ENCODE measurements around the gene ETHE1.

The ETHE1 gene

DNA sequence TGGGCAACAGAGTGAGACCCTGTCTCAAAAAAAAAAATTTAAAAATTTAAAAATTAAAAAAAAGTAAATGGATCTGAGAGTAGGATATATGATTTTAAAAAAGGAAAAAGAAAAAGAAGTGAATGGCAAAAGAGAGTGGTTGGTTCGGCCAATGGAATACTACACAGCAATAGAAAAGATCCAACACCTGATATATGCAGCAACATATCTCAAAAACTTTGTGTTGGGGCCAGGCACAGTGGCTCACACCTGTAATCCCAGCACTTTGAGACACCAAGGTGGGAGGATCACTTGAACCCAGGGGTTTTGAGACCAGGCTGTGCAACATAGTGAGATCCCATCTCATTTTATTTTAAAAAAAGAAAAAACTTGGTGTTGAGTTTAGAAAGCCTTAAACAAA is 60.2 kb downstream of the ETHE1 start:
- DNase-seq (ENCODE audit: low spot score), result no peak
- Mint-ChIP-seq H3K27ac (no peak overlapping the region), H3K27me3 (ENCODE audit: low read depth) (no peaks in the 10 kb centered on the region), H3K9me3 (no peaks in the 10 kb centered on the region), H3K4me3 (no peak overlapping the region), H3K36me3 (ENCODE audit: low read depth) (no peaks in the 10 kb centered on the region), H3K4me1 (ENCODE audit: low read depth) (peaks cover 40% of the 10 kb centered on the region)

DNA sequence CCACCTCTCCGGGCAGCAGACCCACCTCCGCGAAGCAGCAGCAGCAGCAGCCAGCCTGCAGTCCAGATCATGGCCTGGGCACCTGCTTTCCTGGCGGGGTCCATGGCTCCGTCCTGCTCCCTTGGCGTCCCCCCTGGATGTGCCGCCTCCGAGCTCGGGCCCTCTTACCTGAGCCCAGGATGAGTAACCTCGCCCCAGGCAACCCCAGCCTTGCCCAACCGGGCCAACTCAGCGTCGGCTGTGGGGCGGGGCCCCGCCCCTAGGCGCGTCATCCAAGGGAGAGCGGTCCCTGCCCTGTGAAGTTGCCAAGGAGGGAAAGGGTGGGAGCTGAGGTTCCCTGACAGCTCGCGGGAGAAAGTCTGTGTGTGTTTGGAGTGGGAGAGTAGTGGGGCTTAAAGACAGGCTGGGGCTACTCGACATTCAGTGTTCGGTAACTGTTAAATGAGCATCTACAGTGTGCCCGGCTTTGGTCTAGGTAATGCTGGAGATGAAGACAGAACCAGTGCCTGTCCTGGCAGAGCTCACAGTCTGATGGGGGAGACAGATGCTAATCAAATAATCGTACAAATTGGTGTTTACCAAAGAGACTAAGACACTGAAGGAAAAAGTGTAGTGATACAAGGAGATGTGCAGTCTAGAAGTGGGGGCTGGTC is 61.4 kb downstream of the ETHE1 start, which contains the start of gene LYPD3:
Gene LYPD3 (minus strand): TSS at position 141 of the 653 bp plus-strand sequence. CDS start 37 bp downstream, at position 104.
- Mint-ChIP-seq H3K27ac (peak within 1 kb of the TSS; percentile 96), H3K4me3 (peak within 1 kb of the TSS; percentile 92), H3K9me3 (no peaks in the 10 kb centered on the region), H3K4me1 (ENCODE audit: low read depth) (peaks cover 40% of the 10 kb centered on the region), H3K36me3 (ENCODE audit: low read depth) (no peaks in the 10 kb centered on the region), H3K27me3 (ENCODE audit: low read depth) (no peaks in the 10 kb centered on the region)
- DNase-seq (ENCODE audit: low spot score), result no peak

DNA sequence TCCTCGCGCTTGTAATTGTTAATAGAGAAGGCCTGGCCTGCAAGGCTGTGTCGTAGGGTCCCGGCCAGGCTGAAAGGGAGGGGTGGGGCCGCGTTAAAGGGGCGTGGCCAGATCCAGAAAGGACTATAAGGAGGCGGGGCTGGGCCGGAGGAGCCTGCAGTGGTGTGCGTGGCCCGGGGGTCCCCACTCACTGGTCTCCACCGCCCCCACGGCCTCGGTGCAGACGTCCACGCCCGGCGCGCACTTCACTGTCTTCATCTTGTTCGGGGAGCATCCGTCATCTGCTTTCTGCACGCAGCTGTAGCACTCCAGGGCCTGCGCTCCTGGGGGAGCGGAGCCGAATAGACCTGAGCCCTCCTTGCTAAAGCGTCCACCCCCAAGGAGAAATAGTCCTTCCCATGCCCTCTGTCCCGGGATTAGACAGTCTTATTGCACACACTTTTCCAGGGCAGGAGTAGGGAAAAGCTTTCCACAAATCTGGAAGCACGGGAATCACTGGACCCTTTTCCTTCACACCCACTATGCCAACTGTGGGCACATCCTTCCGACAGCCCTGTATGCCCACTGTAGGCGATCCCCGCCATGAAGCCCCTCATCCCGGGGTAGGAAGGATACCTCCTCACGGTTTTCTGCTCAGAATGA is 62.7 kb downstream of the ETHE1 start:
- H3K4me1 Mint-ChIP-seq (ENCODE audit: low read depth), result peaks cover 33% of the 10 kb centered on the region
- peak overlapping the region; percentile 92 for H3K4me3 Mint-ChIP-seq
- no peaks in the 10 kb centered on the region for H3K27me3 Mint-ChIP-seq (ENCODE audit: low read depth)
- DNase-seq (ENCODE audit: low spot score), result no peak
- H3K9me3 Mint-ChIP-seq, result no peaks in the 10 kb centered on the region
- peak overlapping the region; percentile 96 for H3K27ac Mint-ChIP-seq
- no peaks in the 10 kb centered on the region for H3K36me3 Mint-ChIP-seq (ENCODE audit: low read depth)

DNA sequence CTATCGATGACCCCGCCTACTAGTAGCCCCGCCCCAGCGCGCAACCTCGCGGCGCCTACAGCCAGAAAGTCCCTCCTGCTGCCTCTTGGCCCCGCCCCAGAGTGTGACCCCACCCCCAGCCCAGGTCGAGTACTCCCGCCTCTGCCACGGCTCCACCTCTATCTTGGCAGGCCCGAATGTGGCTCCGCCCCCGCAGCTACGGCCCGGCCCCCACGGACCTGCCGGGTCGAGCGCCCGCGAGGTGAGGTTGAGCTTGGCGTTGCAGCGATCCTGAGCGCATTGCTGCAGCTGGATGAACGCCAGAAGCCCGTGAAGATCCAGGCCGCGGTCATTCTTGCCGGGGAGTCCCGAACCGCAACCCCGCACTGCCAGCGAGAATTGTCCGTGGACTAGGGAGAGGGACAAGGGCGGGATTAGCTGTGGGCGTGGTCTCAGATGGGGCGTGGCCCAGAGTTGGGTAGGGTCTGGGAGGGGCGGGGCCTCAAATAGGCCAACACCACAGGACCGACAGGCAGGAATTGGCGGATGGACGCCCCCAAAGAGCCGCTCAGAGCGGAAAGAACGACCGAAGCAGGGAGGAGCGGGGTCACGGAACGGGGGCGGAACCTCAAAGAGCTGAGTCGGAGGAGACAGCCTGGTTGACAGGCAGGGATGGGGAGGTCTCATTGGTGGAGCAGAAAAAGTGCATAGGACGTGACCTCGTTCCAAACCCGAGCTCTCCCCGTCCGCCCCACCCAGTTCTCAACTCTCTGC is 63.4 kb downstream of the ETHE1 start:
- peak; percentile 94 for DNase-seq (ENCODE audit: low spot score)
- peak overlapping the region; percentile 96 for H3K27ac Mint-ChIP-seq
- H3K4me3 Mint-ChIP-seq, result peak overlapping the region; percentile 92
- H3K4me1 Mint-ChIP-seq (ENCODE audit: low read depth), result peaks cover 28% of the 10 kb centered on the region
- no peaks in the 10 kb centered on the region for H3K27me3 Mint-ChIP-seq (ENCODE audit: low read depth)
- H3K36me3 Mint-ChIP-seq (ENCODE audit: low read depth), result no peaks in the 10 kb centered on the region
- no peaks in the 10 kb centered on the region for H3K9me3 Mint-ChIP-seq

DNA sequence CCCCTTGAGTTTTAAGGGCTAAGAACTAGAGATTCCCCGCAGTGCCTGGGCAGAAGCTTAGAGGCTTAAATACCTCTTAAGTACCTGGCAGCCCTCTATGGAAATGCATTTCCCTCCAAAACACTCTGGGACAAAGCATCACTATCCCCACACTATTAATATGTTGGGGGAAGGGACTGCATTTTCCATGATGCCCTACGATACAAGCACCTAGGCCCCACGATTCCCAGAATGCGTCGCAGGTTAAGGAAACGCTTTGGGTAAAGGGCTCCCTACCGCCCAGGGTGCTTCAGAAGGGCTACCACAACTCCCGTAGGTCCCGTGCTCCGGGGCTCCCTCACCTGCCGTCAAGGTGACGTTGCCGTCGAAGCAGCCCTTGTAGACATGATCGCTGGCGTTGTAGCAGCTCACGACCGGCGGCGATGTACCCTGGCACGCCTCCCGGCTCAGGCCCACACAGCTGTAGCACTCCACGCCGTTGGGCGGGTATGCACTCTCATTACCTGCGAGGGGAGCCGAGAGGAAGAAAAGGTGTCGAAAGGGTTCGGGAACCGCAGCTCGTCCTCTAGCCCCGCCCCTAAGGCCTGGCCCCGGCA is 64.1 kb downstream of the ETHE1 start:
- H3K36me3 Mint-ChIP-seq (ENCODE audit: low read depth), result no peaks in the 10 kb centered on the region
- DNase-seq (ENCODE audit: low spot score), result no peak
- no peaks in the 10 kb centered on the region for H3K27me3 Mint-ChIP-seq (ENCODE audit: low read depth)
- H3K9me3 Mint-ChIP-seq, result no peaks in the 10 kb centered on the region
- peak overlapping the region; percentile 92 for H3K4me3 Mint-ChIP-seq
- H3K27ac Mint-ChIP-seq, result peak overlapping the region; percentile 96
- H3K4me1 Mint-ChIP-seq (ENCODE audit: low read depth), result peaks cover 22% of the 10 kb centered on the region

DNA sequence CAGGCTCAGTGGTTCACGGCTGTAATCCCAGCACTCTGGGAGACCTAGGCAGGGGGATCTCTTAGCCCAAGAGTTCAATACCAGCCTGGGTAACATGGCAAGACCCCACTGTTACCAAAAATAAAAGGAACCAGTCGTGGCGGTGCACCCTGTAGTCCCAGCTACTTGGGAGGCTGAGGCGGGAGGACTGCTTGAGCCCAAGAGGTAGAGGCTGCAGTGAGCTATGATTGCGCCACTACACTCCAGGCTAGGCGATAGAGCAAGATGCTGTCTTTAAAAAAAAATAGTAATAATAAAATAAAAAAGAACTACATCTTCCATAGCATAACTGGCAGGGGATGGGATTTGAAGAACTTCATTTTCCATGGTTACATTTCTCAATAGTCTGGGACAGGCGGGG is 64.6 kb downstream of the ETHE1 start:
- DNase-seq (ENCODE audit: low spot score), result no peak
- Mint-ChIP-seq H3K4me3 (peak overlapping the region; percentile 36), H3K9me3 (no peaks in the 10 kb centered on the region), H3K27ac (no peak overlapping the region), H3K36me3 (ENCODE audit: low read depth) (no peaks in the 10 kb centered on the region), H3K4me1 (ENCODE audit: low read depth) (peaks cover 21% of the 10 kb centered on the region), H3K27me3 (ENCODE audit: low read depth) (no peaks in the 10 kb centered on the region)

DNA sequence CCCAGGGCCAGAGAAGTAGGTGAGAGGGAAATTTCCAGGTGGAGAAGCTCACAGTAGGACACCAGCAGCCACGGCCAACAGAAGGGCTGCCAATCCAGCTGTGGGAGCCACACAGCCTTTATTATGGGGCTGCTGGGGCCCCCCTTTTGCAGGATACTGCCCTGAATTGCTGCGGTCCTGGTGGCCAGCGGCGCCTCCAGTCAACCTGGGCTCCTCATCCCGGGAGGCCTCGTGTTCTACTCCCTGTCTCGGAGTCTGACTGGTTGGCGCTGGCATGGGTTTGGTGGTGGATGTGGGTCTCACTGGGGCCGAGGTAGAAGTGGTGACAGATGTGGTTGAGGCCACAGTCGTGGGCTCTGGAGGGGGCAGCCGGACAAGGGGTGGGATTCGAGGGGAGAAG is 65.7 kb downstream of the ETHE1 start:
- Mint-ChIP-seq H3K36me3 (ENCODE audit: low read depth) (no peaks in the 10 kb centered on the region), H3K4me3 (no peak overlapping the region), H3K4me1 (ENCODE audit: low read depth) (peaks cover 17% of the 10 kb centered on the region), H3K27ac (no peak overlapping the region), H3K9me3 (no peaks in the 10 kb centered on the region), H3K27me3 (ENCODE audit: low read depth) (no peaks in the 10 kb centered on the region)
- no peak for DNase-seq (ENCODE audit: low spot score)

DNA sequence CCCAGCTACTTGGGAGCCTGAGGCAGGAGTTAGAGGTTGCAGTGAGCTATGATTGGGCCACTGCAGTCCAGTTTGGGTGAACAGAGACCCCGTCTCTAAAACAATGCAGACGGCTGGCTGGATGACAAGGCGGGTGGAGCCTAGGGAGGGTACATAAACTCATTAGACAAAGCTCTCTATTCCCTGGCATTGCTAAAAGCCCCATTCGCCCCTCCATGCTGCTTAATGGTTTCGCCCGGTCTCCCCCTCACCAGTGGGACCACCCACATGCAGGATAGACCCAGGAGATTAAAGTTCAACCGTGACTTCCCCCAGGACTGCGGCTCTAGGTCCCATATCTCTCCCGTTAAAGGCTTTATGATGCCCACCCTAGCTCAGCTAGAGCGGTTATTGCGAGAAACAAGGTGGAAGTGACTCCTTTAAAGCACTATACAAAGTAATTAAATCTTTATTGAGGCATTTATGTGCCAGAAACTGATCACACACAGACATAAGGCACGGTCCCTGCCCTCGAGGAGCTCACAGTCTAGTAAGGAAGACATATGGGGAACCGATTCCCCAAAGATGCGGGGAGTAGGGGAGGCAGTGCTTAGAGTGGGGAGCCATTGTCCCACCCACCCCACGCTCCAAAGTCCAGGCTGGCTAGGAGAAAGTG is 66.5 kb downstream of the ETHE1 start:
- Mint-ChIP-seq H3K27me3 (ENCODE audit: low read depth) (no peaks in the 10 kb centered on the region), H3K36me3 (ENCODE audit: low read depth) (no peaks in the 10 kb centered on the region), H3K9me3 (no peaks in the 10 kb centered on the region), H3K4me3 (no peak overlapping the region), H3K4me1 (ENCODE audit: low read depth) (peaks cover 14% of the 10 kb centered on the region), H3K27ac (no peak overlapping the region)
- DNase-seq (ENCODE audit: low spot score), result no peak

DNA sequence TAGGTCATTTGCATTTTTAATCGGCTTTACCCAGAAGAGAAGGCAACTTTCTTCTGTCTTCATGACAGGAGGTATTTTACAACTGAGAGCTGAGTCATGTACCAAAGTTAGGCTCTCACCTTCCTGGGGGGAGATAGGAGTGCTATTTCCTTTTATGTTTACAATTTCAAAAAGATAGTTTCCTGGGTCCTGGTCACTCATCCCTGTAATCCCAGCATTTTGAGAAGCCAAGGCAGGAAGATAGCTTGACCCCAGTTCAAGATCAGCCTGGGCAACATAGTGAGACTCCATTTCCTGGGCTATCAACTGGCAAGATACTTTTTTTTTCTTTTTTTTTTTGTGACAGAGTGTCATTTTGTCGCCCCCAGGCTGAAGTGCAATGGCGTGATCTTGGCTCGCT is 69.2 kb downstream of the ETHE1 start:
- peaks cover 8% of the 10 kb centered on the region for H3K4me1 Mint-ChIP-seq (ENCODE audit: low read depth)
- no peaks in the 10 kb centered on the region for H3K36me3 Mint-ChIP-seq (ENCODE audit: low read depth)
- H3K27ac Mint-ChIP-seq, result no peak overlapping the region
- H3K4me3 Mint-ChIP-seq, result no peak overlapping the region
- no peak for DNase-seq (ENCODE audit: low spot score)
- no peaks in the 10 kb centered on the region for H3K9me3 Mint-ChIP-seq
- no peaks in the 10 kb centered on the region for H3K27me3 Mint-ChIP-seq (ENCODE audit: low read depth)

All from T-helper 2 cell treated with Interferon-gamma antibody and Interleukin-4, amounts not matched to agents 5 μg/mL and 100 μg/mL, for 36 hours (primary cell).